Measurements from ENCODE around the gene ESF1. TPM values are rescaled to one million over a fixed set of nuclear protein-coding genes. Genes with fewer than 3 reads are reported as not detected.

Gene ESF1
- total RNA-seq, 1 donor from 2014 or later = 17.4 TPM

- H3K4me1 Mint-ChIP-seq = no peaks in the 10 kb centered on the region
- TF ChIP-seq CTCF (IDR thresholded peaks at IDR 0.05; ENCODE audit: unreplicated experiment) = no peak
- no peak overlapping the region for H3K27ac Mint-ChIP-seq
- H3K36me3 Mint-ChIP-seq = no peaks in the 10 kb centered on the region
- DNase-seq (ENCODE audit: low spot score in 2 of 2, unreplicated experiment in 2 of 2) = no peak
- peaks cover 4% of the 10 kb centered on the region for H3K9me3 Mint-ChIP-seq
- no peak overlapping the region for H3K4me3 Mint-ChIP-seq
- H3K27me3 Mint-ChIP-seq (ENCODE audit: low read depth) = no peaks in the 10 kb centered on the region
Measured at GRCh38 chr20:13684566-13685222, 100.0 kb downstream of the ESF1 start.

- TF ChIP-seq CTCF (IDR thresholded peaks at IDR 0.05; ENCODE audit: unreplicated experiment) = no peak
- H3K27ac Mint-ChIP-seq = no peak overlapping the region
- H3K4me3 Mint-ChIP-seq = no peak overlapping the region
- no peaks in the 10 kb centered on the region for H3K4me1 Mint-ChIP-seq
- H3K9me3 Mint-ChIP-seq = peaks cover 4% of the 10 kb centered on the region
- H3K36me3 Mint-ChIP-seq = no peaks in the 10 kb centered on the region
- DNase-seq (ENCODE audit: low spot score in 2 of 2, unreplicated experiment in 2 of 2) = no peak
- H3K27me3 Mint-ChIP-seq (ENCODE audit: low read depth) = no peaks in the 10 kb centered on the region
Measured at GRCh38 chr20:13683833-13684232, 100.9 kb downstream of the ESF1 start.

GRCh38 chr20:13681248-13682125 is 103.2 kb downstream of the ESF1 start:
- Mint-ChIP-seq H3K27me3 (ENCODE audit: low read depth) (no peaks in the 10 kb centered on the region), H3K36me3 (no peaks in the 10 kb centered on the region), H3K27ac (no peak overlapping the region)

GRCh38 chr20:13678944-13679343 is 105.8 kb downstream of the ESF1 start:
- peaks cover 7% of the 10 kb centered on the region for H3K9me3 Mint-ChIP-seq
- H3K4me1 Mint-ChIP-seq = no peaks in the 10 kb centered on the region

More at GRCh38 chr20:13681248-13682125, 103.2 kb downstream of the ESF1 start:
- TF ChIP-seq CTCF (IDR thresholded peaks at IDR 0.05; ENCODE audit: unreplicated experiment) = no peak
- Mint-ChIP-seq H3K9me3 (peaks cover 4% of the 10 kb centered on the region), H3K4me3 (no peak overlapping the region), H3K4me1 (no peaks in the 10 kb centered on the region)
- DNase-seq (ENCODE audit: low spot score in 2 of 2, unreplicated experiment in 2 of 2) = no peak

GRCh38 chr20:13677241-13677640 is 107.5 kb downstream of the ESF1 start:
- Mint-ChIP-seq H3K4me1 (no peaks in the 10 kb centered on the region), H3K9me3 (peaks cover 9% of the 10 kb centered on the region), H3K36me3 (no peaks in the 10 kb centered on the region), H3K4me3 (no peak overlapping the region), H3K27me3 (ENCODE audit: low read depth) (no peaks in the 10 kb centered on the region), H3K27ac (no peak overlapping the region)
- no peak for TF ChIP-seq CTCF (IDR thresholded peaks at IDR 0.05; ENCODE audit: unreplicated experiment)
- DNase-seq (ENCODE audit: low spot score in 2 of 2, unreplicated experiment in 2 of 2) = no peak

More at GRCh38 chr20:13678944-13679343, 105.8 kb downstream of the ESF1 start:
- no peak for TF ChIP-seq CTCF (IDR thresholded peaks at IDR 0.05; ENCODE audit: unreplicated experiment)
- no peak for DNase-seq (ENCODE audit: low spot score in 2 of 2, unreplicated experiment in 2 of 2)
- H3K4me3 Mint-ChIP-seq = no peak overlapping the region
- H3K27me3 Mint-ChIP-seq (ENCODE audit: low read depth) = no peaks in the 10 kb centered on the region
- no peaks in the 10 kb centered on the region for H3K36me3 Mint-ChIP-seq
- no peak overlapping the region for H3K27ac Mint-ChIP-seq
